ENCODE results near the gene TYK2. TPM values are rescaled to one million over a fixed set of nuclear protein-coding genes. Genes with fewer than 3 reads are reported as not detected.

The TYK2 gene
- total RNA-seq, 1 experiment from 2014 or later: 118 TPM

GRCh38 chr19:10321874-10322835 is 58.2 kb downstream of the TYK2 start:
- Histone ChIP-seq H3K9me3 (ENCODE audit: low read depth, low read length, poor library complexity, severe bottlenecking) (no peaks in the 10 kb centered on the region), H3K4me3 (ENCODE audit: low read depth, low read length, poor library complexity, severe bottlenecking) (no peak overlapping the region), H3K27me3 (replicated peaks; ENCODE audit: insufficient read depth, low read depth, low read length, poor library complexity) (no peaks in the 10 kb centered on the region), H3K4me1 (ENCODE audit: insufficient read depth, low read length, poor library complexity, severe bottlenecking) (no peaks in the 10 kb centered on the region), H3K36me3 (ENCODE audit: insufficient read depth, low read length, poor library complexity, severe bottlenecking) (peaks cover 87% of the 10 kb centered on the region), H3K27ac (ENCODE audit: low read depth, low read length, poor library complexity, severe bottlenecking) (no peak overlapping the region)
- no TSS peak for BruUV-seq (replicated peaks)
- ChIA-PET POLR2A (ENCODE audit: low non-redundant PET) (no interaction called here), CTCF (no interaction called here)
- DNase-seq (ENCODE audit: low spot score): no peak
- intact Hi-C loops (cut with micrococcal nuclease; ENCODE audit: unreplicated experiment): no loop called here
- TF ChIP-seq EZH2 (IDR thresholded peaks at IDR 0.05; ENCODE audit: borderline replicate concordance, low read depth, low read length, poor library complexity, severe bottlenecking) (no peak), CTCF (conservative IDR thresholded peaks at IDR 0.05; ENCODE audit: low read depth, low read length) (no peak)

- CTCF ChIA-PET: no interaction called here
- Histone ChIP-seq H3K27ac (ENCODE audit: low read depth, low read length, poor library complexity, severe bottlenecking) (no peak overlapping the region), H3K36me3 (ENCODE audit: insufficient read depth, low read length, poor library complexity, severe bottlenecking) (peaks cover 87% of the 10 kb centered on the region), H3K9me3 (ENCODE audit: low read depth, low read length, poor library complexity, severe bottlenecking) (no peaks in the 10 kb centered on the region), H3K4me1 (ENCODE audit: insufficient read depth, low read length, poor library complexity, severe bottlenecking) (no peaks in the 10 kb centered on the region), H3K4me3 (ENCODE audit: low read depth, low read length, poor library complexity, severe bottlenecking) (no peak overlapping the region), H3K27me3 (replicated peaks; ENCODE audit: insufficient read depth, low read depth, low read length, poor library complexity) (no peaks in the 10 kb centered on the region)
- intact Hi-C loops (cut with micrococcal nuclease; ENCODE audit: unreplicated experiment): no loop called here
- no TSS peak for BruUV-seq (replicated peaks)
- TF ChIP-seq CTCF (conservative IDR thresholded peaks at IDR 0.05; ENCODE audit: low read depth, low read length): no peak
- TF ChIP-seq EZH2 (IDR thresholded peaks at IDR 0.05; ENCODE audit: borderline replicate concordance, low read depth, low read length, poor library complexity, severe bottlenecking): no peak
- POLR2A ChIA-PET (ENCODE audit: low non-redundant PET): no interaction called here
- DNase-seq (ENCODE audit: low spot score): no peak
These were observed 59.0 kb downstream of the TYK2 start for GRCh38 chr19:10321417-10321797.

- H3K36me3 ChIP-seq (ENCODE audit: insufficient read depth, low read length, poor library complexity, severe bottlenecking): peaks cover 85% of the 10 kb centered on the region
- BruUV-seq (replicated peaks): no TSS peak
- TF ChIP-seq EZH2 (IDR thresholded peaks at IDR 0.05; ENCODE audit: borderline replicate concordance, low read depth, low read length, poor library complexity, severe bottlenecking) (no peak), CTCF (conservative IDR thresholded peaks at IDR 0.05; ENCODE audit: low read depth, low read length) (no peak)
- no peak for DNase-seq (ENCODE audit: low spot score)
- ChIA-PET POLR2A (ENCODE audit: low non-redundant PET) (no interaction called here), CTCF (interaction anchor here (0.6 kb wide), 1 partner anchor 83 kb away, joined by 3 read pairs; no protein-coding TSS in a partner anchor)
- intact Hi-C loops (cut with micrococcal nuclease; ENCODE audit: unreplicated experiment): no loop called here
- H3K4me1 ChIP-seq (ENCODE audit: insufficient read depth, low read length, poor library complexity, severe bottlenecking): peaks cover 5% of the 10 kb centered on the region
- no peaks in the 10 kb centered on the region for H3K9me3 ChIP-seq (ENCODE audit: low read depth, low read length, poor library complexity, severe bottlenecking)
- no peak overlapping the region for H3K27ac ChIP-seq (ENCODE audit: low read depth, low read length, poor library complexity, severe bottlenecking)
- H3K4me3 ChIP-seq (ENCODE audit: low read depth, low read length, poor library complexity, severe bottlenecking): no peak overlapping the region
- H3K27me3 ChIP-seq (replicated peaks; ENCODE audit: insufficient read depth, low read depth, low read length, poor library complexity): no peaks in the 10 kb centered on the region
These were observed 59.6 kb downstream of the TYK2 start for GRCh38 chr19:10320602-10321416.
